NK-92 treated with Interleukin-12 subunit alpha and Interleukin-12 subunit beta, amount 100 ng/mL, for 24 hours (cell line): Measurements from ENCODE around the gene DGKB.

Source experiments
- DNase-seq: peaks from one replicate; lab custom pipeline; 2025; lab: John Stamatoyannopoulos, UW

Gene DGKB

DNA sequence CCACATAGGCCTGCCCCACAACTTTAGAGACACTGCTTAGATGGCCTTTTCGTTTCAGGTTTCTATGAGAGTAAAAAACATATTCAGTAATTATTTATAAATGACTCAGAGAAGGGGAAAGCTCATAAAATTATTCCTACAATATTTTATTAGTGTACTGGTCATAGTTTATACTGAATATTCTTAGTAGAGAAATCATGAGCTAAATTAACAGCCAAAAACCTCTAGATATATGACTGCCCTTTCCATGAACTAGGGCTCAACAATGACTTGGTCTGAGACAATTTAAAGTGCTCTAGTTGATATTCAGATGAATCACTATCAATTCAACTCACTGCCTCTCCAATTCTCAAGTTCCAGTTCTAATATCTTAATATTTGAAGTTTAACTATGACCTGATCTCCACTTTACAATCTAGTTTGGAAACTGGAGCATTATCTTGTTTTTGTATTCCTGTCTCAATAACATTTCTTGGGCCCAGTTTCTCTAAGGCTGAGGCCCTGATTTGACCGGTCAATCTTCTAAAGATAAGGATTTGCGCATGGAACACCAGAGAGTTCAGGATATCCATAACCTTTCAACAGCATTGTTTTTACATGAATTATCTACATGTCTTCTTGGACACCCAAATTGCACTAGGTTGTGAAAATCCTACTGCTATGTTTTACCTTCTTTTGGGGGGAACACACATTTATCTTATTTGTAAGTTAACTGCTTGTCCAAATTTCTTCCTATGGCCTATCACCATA is 141.6 kb downstream of the DGKB start:
- no peak for DNase-seq

DNA sequence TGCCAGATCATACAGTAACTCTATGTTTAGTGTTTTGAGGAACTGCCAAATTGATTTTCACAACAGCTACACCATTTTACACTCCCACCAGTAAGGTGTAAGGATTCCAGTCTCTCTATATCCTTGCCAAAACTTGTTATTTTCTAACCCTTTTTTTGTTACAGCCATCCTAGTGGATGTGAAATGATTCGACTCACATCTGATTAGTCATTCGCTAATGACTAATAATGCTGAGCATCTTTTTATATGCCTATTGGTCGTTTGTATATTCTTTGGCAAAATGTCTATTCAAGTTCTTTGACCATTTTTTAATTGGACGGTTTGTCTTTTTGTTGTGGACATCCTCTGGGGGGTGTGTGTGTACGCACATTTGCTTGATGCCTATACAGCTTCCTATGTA is 142.8 kb downstream of the DGKB start:
- no peak for DNase-seq

DNA sequence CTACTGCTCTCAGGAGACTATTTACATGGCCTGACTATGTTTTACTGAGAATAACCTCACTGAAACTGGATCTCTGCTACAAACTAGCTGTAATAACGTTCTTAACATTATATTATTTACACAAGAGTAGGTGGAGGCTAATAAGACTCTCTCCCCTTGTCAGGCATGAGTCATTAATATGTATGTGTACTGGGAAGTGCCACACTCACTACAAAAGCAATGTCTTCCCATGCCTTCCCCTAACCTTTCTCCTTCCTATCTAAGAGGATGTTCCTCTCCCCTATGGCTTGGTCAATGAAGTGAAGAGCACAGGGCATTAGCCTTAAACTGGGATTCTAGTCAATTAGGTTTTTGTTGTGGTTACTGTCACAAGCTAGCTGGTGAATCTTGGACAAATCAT is 147.9 kb downstream of the DGKB start:
- DNase-seq, result no peak

DNA sequence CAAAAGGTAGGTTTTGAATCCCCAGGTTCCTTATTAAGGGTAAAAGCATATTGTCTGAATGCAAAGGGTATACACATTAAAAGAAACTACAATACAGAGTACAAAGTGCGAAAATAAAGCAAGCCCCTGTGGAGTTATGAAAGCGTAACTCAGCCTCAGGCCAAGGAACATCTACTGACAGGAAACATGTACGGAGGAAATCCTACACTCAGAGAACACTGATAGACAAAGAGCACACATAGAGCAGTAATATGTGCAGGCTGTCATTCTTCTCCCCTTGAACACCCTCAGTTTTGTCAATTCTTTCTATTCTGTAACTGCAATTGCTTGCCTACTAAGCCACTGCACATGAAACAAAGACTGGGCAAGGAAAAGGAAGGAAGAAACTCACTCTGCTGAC is 150.2 kb downstream of the DGKB start:
- no peak for DNase-seq

DNA sequence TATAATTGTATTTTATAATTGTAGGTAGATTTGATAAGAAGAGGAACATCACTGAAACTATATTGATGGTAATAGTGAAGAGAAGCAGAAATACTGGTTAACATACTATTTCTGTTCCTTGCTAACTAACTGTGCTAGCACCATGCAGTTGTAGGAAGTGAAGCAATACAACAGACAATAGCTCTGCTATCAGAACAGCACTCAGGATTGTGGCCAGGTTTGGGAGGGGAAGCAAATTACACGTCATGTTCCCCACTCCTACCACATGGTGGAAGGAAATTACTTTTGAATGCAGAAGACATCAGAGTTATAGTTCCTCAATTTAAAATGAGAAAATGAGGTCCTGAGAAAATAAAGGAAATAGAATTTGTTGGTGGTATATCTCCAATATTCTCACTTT is 151.1 kb downstream of the DGKB start:
- no peak for DNase-seq

DNA sequence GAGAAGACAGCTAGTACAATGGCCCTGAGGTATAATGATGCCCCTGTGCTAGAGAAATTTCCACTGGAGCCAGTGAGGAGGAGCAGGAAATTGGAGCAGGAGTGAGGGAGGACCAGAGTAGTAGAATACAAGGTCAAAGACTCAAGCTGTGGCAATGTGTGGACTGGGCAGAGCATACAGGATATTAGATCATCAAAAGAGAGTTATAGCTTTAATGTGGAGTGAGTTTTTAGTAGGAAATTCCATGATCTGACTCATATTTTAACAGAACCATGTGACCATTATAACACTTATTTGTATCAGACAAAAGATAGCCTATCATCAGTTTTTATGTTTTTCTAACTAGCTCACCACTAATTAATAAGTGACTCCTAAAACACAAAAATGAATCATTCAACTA is 154.1 kb downstream of the DGKB start:
- no peak for DNase-seq

DNA sequence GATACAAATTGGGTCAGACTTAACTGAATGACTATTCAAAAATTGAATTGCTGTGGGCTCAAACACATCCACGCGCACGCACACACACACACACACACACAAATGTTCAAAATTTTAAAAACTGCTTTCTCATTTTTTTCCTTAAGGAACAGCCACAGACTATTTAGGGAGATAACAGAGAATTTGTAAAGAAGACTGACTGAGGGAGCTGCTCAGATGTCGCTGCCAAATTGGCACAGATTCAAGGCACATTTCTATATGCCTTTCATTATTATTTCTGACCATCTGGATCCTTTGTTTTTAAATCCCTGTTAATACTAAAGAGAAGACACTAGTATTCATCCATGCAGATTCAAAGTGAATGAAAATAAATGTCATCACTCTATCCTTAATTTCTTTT is 154.8 kb downstream of the DGKB start:
- no peak for DNase-seq

DNA sequence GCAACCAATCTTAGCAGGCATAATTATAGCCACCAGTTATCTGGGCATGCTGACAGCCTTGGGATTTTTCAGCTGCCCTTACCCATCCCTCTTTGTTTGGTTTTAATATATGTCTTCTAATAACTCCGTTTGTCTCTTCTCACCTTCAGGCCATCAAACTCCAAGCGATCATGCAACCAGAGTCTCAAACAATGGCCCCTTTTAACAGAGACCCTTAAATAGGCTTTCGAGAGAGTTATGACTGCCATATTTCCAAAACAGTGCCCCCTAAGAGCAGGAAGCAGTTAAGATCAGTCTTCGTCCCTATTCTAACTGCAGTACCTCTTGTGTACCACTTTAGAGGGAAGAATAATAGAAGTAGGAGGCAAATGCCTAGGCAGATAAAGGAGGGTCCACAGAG is 157.5 kb downstream of the DGKB start:
- no peak for DNase-seq

DNA sequence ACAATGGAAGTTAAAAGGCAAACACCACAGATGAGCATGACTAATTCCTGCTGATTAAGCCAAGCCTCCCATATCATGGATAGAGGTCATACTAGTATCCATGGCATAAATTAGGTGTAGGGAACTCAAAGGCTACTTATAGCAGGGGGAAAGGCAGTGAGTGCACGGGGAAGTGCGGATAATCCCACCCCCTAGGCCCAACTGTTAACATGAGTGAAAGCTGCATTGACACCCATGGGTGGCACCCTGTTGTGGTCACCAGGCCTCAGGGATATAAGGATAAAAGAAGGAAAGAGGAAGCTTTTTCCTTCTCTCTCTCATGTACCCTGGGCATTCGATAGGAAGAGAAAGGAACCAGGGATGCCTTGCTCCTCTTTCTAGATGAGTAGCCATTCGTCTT is 161.9 kb downstream of the DGKB start:
- no peak for DNase-seq

DNA sequence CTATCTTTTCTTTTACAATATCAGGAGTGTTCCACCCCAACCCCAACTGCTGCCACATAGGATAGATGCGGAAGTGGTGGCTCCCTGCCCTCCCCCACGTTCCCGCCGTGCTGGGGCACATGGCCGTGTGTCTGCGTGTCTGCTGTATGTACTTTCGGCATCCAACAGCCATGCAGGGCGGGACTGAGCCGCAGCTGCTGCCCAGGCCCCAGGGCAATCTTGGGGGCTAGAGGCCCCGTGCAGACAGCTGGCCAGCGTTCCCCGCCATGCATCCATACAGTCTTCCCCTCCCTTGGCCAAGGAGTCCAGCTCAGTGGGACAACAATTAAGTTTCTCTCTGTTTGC is 162.7 kb downstream of the DGKB start:
- DNase-seq, result no peak

DNA sequence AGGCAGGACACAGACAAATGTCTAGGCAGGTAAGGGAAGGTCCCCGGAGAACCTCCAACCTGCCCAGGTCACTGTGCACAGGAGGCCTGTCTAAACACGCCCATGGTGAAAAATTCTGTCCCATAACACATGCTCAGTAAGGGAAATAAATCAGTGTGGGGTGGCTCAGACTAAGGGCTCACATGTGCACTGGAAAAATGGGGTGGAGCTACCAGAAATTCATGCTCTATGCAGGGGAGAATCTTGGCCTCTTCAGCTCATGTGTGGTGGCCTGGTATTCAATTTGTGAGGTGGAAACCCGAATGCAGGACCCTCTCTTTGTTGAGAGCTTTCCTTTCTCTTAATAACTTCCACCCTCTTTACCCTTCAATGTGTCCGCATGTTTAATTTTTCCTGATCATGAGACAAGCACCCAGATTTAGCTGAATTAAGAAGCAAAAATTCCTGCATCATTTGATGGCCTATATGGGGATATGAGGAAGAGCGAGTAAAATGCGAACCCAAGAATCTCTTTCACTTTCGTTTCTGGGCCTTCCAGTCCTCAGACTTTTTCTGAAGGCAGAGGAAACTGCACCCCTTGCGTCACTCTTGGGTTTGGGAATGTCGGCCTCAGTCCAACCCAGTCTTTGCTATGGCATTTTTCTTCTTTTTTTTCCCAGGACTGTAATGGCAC is 163.2 kb downstream of the DGKB start:
- no peak for DNase-seq

DNA sequence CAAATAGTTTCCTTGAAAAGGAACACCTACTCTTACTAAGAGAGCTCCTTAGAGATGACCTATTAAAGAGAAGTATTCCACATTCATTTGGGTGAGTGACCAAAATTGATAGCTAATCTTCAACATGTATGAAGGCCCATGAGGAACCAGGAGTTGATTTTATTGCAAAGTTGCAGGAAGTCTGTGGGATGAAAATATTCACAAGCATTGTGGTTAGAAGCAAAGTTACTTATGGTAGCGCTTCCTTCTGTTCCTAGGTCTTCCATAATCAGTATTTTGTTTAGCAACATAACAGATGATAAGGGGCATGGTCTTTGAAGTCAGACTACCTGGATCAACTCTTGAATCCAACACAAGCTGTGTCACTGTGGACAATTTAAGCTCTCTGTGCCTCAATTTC is 164.5 kb downstream of the DGKB start:
- no peak for DNase-seq

DNA sequence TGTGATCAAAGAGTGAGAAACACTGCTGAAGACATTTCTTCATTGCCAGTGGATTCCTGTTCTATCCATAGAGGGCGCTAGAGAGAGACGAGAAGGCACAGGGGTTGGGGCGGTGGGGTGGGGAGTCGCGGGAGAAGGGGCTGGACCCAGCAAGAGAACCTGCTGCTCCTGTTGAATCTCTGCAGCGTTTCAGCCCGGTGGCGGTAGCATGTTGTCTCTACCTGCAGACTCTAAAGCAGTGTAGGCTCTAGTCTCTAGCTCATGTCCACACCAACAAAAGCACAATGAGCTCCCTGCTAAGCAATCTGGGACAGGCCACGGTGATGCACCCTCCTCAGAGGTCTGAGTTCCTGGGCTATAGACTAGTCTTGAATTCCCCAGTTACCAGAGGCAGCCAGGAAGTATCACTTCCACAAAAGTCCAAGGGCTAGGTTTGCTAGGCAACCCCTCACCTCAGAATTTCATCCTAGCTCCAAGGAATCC is 167.7 kb downstream of the DGKB start:
- DNase-seq, result no peak

DNA sequence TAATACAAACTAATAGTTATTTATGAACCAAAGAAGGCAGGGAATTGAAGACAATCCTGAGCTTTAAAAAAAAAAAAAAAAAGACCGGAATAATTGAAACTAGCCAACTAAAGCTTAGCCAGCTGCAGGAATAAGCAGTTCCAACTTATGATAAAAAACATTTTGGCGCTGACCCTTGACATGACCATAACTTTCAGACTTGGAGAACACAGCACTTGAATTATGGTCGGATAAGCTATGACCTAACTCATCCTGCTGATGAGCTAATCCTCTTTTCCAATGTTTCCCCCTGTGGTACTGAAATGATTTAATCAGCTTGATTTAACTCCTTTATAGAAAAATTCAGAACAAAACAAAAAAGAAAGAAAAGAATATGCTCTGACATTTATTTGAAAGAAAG is 181.8 kb downstream of the DGKB start:
- DNase-seq, result no peak

DNA sequence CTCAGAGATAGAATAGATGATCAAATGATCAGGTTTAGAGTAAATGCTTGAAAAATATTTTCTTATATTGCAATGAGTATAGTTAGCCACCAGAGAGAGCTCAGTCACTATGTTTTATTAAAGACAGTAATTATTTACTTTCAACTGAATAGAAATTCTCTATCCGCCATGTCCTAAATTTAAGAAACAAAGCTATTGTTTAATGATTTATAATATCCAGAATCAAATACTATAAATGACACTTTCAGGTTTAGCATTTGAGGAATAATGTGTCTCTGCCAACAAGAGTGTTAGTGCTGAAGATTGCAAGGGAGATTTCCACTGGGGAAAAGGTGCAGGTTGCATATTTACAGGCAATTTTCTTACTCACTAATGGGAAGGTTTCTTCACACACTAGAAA is 184.7 kb downstream of the DGKB start:
- DNase-seq, result no peak

DNA sequence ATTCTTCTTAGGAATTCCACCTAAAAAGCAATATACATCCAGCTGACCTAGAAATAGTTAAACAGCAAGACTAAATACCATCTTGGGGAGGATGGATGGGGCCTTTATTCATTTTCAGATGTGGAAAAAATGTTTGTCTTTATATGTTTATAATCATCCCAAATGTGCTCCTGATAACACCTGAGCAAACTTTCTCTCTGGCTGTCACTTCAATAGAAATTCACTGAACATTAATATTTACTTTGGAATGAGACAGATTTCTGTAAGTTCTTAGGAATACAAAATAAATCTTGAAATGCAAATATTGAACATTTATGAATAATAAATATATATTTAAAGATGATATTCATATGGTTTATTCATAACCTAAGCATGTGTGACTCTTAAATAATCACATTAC is 185.4 kb downstream of the DGKB start:
- no peak for DNase-seq

DNA sequence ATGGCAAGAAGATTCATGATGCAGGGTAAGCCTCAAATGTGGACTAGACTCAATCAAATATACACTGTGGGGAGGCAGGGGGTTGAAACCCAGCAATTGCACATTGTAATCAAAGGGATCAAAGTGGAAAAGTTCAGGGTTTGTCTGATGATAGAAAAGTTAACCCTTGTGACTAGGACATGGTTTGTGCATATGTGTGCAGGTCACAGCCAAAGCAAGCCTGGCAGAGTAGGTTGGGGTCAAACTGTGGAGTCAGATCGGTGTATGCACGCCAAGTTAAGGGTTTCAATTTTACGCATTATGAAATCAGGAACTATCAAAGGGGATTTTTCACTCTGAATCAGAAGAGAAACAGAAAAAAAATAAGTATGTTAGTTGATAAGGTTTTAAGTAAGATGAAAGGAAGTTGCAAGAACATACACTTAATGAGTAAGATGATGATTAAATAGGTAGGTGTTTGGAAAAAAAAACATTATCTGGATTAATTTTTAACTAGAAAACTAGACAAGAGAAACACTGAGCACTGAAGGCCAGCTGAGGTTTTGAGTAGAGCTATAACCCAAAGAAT is 188.3 kb downstream of the DGKB start:
- no peak for DNase-seq

DNA sequence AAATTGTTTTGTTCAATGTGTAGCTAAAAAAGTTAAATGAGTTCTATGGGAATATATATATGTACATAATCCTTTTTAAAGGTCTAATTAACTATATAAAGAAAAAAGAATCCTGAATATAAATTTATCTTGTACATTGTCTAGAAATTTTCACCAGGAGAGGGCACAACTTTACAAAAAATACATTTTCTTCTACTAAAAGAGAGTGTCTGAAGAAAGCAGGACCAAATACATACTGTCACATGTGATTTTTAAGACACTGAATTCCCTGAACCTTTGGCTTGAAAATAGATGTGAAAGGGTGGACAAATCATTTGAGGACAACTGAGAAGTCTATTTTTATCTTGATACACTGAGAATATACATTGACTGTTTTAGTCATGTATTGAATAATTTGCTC is 204.3 kb downstream of the DGKB start:
- no peak for DNase-seq

DNA sequence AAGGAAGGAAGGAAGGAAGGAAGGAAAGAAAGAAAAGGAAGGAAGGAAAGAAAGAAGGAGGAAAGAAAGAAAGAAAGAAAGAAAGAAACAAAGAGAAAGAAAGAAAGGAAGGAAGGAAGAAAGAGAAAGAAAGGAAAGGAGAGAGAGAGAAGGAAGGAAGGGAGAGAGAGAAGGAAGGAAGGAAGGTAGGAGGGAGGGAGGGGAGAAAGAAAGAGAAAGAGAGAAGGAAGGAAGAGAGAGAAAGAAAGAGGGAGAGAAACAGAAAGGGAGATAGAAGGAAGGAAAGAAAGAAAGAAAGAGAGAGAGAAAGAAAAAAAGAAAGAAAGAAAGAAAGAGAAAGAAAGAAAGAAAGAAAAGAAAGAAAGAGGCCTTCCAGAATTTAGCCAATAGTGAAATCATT is 204.9 kb downstream of the DGKB start:
- no peak for DNase-seq

DNA sequence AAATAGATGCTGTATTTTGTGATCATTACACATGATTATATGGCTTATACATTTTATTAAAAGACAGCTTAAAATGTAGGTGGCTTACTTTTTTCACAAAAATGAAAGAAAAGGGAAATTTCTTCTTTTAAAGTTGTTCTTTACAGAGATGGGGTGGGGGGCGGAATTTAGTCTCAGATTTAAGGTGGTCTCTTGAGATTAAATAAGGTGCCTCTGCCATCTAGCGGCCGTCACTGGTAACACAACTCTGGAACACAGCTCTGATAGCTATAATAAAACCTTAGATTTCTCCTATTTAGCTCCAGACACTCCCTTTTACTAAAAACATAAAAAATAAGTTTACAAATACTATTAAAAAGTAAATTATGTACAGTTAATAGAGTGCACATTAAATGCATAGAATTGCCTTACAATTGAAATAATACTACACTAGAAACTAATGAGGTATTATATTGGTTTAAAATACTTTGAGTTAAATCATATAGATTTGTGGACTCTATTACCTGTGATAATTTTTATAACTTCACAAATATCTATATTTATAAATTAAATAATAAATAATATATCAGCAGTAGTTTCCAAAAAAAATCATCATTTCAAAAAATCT is 210.9 kb downstream of the DGKB start:
- peak; percentile 4 for DNase-seq

DNA sequence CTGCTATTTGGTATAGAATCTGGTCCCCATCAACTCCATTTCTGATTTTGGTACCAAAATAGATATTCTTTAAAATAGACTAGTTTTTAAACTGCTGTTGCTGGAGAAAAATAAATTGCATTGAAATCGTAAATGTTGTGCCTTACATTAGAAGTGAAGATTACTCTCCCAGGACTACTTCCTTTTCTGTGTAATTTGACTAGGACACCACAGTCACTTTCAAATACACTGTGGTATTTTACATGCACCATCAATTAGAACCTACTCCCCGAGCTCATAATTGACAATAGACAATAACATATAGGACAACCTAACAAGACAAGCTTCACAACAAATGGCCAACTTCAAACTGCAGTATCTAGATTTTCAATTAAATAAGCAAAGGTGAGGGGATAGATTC is 211.5 kb downstream of the DGKB start:
- no peak for DNase-seq

DNA sequence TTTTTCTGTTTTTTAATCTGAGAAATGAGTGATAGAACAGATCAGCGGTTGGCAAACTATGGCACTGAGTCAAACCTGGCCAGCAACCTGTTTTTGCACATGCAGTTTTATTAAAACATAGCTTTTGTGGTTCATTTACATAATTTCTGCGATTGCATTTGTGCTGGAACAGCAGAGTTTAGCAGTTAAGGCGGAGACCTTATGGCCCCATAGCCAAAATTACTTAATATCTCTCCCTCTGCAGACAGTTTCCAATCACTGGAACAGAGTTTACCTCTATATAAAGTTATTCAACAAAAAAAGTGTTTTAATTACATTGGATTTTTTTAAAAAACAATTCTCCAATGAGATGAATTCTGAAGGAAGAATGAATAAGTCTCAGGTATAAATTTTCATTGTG is 212.1 kb downstream of the DGKB start:
- no peak for DNase-seq

DNA sequence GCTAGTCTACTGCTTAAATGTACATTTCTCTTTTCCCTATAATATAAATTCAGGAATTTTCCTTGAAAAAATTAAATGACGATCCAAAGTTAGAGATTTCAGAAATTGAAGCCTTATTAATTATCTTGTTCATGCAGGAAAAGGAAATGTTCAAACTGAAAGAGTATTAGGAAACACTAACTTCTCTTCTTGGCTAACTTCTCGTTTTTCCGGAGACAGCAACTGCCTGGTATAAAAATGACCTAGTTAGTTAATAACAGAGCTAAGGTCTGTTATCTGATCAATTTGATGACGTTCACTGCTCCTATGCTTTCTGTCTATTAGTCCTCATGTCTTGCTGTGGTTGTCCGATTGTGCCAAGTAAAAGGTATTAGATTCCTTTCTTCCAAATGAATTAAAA is 212.5 kb downstream of the DGKB start:
- DNase-seq, result no peak
